Ammon's horn (tissue), 1 donor: ENCODE measurements around the gene HNRNPUL2.

Experiments
- DNase-seq: peaks from one replicate; pipeline ENCODE4 v3.0.0-alpha.2; 2016; ENCODE audit warnings: low spot score

HNRNPUL2 gene

GRCh38 chr11:62666259-62666926 lies 60.9 kb downstream of the HNRNPUL2 start:
- DNase-seq, result no peak

DNA sequence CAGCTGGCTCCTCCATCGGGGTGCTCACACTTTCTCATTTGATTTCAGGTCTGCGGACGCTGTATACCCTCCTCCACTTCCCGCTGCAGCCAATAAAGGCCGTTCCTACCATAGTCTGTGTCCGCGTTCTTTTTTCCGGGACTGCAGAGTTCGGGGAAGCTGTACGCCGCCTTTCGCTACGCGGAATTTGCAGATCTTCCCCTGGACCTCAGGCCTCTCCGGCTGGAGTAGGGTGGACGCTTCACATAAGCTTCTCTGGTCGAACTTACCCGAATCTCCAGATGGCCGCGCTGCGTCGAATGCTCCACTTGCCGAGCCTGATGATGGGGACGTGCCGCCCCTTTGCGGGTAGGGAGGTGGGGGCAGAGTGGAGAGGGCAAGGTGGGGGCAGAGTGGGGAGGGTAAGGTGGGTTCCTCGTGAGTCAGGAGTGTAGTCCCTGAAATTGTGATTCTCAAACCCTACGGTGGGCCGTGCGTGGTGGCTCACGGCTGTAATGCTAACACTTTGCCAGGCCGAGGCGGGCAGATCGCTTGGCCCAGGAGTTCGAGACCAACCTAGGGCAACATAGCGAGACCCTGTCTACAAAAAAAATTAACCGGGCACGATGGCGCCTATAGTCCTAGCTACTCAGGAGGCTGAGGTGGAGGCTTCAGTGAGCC lies 61.5 kb downstream of the HNRNPUL2 start:
- peak; percentile 56 for DNase-seq

GRCh38 chr11:62665075-62665598 lies 62.1 kb downstream of the HNRNPUL2 start, which contains the start of the genes C11orf98 and CSKMT:
TSS of gene C11orf98 (minus strand) at chr11:62665210. CDS start at chr11:62665169, 41 bp downstream.
TSS of gene CSKMT (plus strand) at chr11:62665312. CDS start at chr11:62665880, 568 bp downstream.
- peak; percentile 94 for DNase-seq

GRCh38 chr11:62664405-62665074 lies 62.7 kb downstream of the HNRNPUL2 start:
- no peak for DNase-seq
